ENCODE measurements around the gene MORF4L1.

- TF ChIP-seq CTCF (IDR thresholded peaks at IDR 0.05) (no peak), POLR2AphosphoS5 (IDR thresholded peaks at IDR 0.05) (no peak)
Measured at GRCh38 chr15:78838489-78838888, 34.2 kb upstream of the MORF4L1 start.

Data from stomach (tissue), 4 donors.